B cell (primary cell): ENCODE results near the gene MBNL2. TPM values are rescaled to one million over a fixed set of nuclear protein-coding genes. Genes with fewer than 3 reads are reported as not detected.

Experiments used
- ATAC-seq: fragments of 200-7000 bp; cut with Tn5 transposase; one replicate; pipeline ENCODE4 v1.10.0; 2021; ENCODE audit warnings: low read depth, mild to moderate bottlenecking, moderate number of reproducible peaks, moderate library complexity
- CTCF ChIA-PET: fragments of 350-600 bp; sonication (Branson Sonifier 250); formaldehyde crosslinking; loops from one replicate; lab custom pipeline; 2021; ENCODE audit warnings: antibody characterized with exemption, inconsistent platforms; lab: Charles Lee
- POLR2A ChIA-PET: fragments of 350-600 bp; sonication (Branson Sonifier 250); formaldehyde crosslinking; loops from one replicate; lab custom pipeline; 2021; ENCODE audit warnings: antibody characterized with exemption; lab: Charles Lee
- DNase-seq: peaks from one replicate; pipeline ENCODE4 v3.0.0; 2013
- H2AFZ ChIP-seq: 2 replicates; pipeline ENCODE4 v1.6.1; 2012; ENCODE audit warnings: mild to moderate bottlenecking, low read depth, low read length; ENCODE audit not compliant: insufficient read depth, poor library complexity, severe bottlenecking
- H3K27ac ChIP-seq, 2 donors: 1 replicate in 1 of 2; 2 replicates in 1 of 2; pipeline ENCODE4 v1.5.1; 2012 to 2013; ENCODE audit warnings: low read length in 2 of 2, mild to moderate bottlenecking in 2 of 2, moderate library complexity in 1 of 2
- H3K27me3 ChIP-seq, 4 experiments: fragments of 200-600 bp in 1 of 4; sonication (generic) in 1 of 4; replicated peaks in 1 of 4; 1 replicate in 2 of 4; 2 replicates in 2 of 4; pipeline versions ENCODE4 v1.6.1 to v1.7.0; 2013 to 2016; ENCODE audit warnings: low read length in 3 of 4, mild to moderate bottlenecking in 2 of 4, mixed read lengths in 1 of 4, moderate library complexity in 1 of 4; ENCODE audit not compliant: insufficient read depth in 4 of 4, control insufficient read depth in 3 of 4; ENCODE audit errors: control extremely low read depth in 1 of 4
- H3K36me3 ChIP-seq, 2 experiments: replicated peaks in 1 of 2; 1 replicate in 1 of 2; 2 replicates in 1 of 2; pipeline versions ENCODE4 v1.6.1 to v1.7.1; 2013; ENCODE audit warnings: low read length in 1 of 2; ENCODE audit not compliant: insufficient read depth in 2 of 2, control insufficient read depth in 1 of 2; ENCODE audit errors: control extremely low read depth in 1 of 2, extremely low read depth in 1 of 2
- H3K4me1 ChIP-seq, 2 donors: fragments of 200-600 bp in 1 of 2; sonication (generic) in 1 of 2; 1 replicate in 1 of 2; 2 replicates in 1 of 2; pipeline versions ENCODE4 v1.5.1 to v1.6.1; 2013 to 2017; ENCODE audit warnings: low read length in 2 of 2; ENCODE audit not compliant: control insufficient read depth in 2 of 2, insufficient read depth in 2 of 2
- H3K4me2 ChIP-seq: replicated peaks from 2 replicates; pipeline ENCODE3; 2012; ENCODE audit warnings: mild to moderate bottlenecking, low read depth, low read length; ENCODE audit not compliant: poor library complexity, severe bottlenecking
- H3K4me3 ChIP-seq, 5 experiments: fragments of 200-600 bp in 1 of 5; sonication (generic) in 1 of 5; 1 replicate in 3 of 5; 2 replicates in 2 of 5; pipeline versions ENCODE4 v1.5.1 to v1.7.0; 2011 to 2016; ENCODE audit warnings: low read length in 4 of 5, mild to moderate bottlenecking in 4 of 5, low read depth in 2 of 5, control low read depth in 1 of 5, moderate library complexity in 1 of 5; ENCODE audit not compliant: insufficient read depth in 1 of 5; ENCODE audit errors: control extremely low read depth in 1 of 5, extremely low read depth in 1 of 5
- H3K79me2 ChIP-seq: fragments of 200-600 bp; sonication (generic); one replicate; pipeline ENCODE4 v1.6.0; 2016; ENCODE audit warnings: low read length; ENCODE audit not compliant: control insufficient read depth, insufficient read depth
- H3K9ac ChIP-seq: fragments of 200-600 bp; sonication (generic); 2 replicates; pipeline ENCODE4 v1.6.1; 2017; ENCODE audit warnings: mild to moderate bottlenecking, low read length, moderate library complexity
- H3K9me3 ChIP-seq, 3 donors: one replicate each; pipeline versions ENCODE4 v1.6.1 to v1.7.1; 2013; ENCODE audit warnings: low read length in 2 of 3; ENCODE audit not compliant: control insufficient read depth in 2 of 3, insufficient read depth in 1 of 3; ENCODE audit errors: control extremely low read depth in 1 of 3
- H4K20me1 ChIP-seq: 2 replicates; pipeline ENCODE4 v1.6.0; 2012; ENCODE audit warnings: mild to moderate bottlenecking, low read length; ENCODE audit not compliant: insufficient read depth, control insufficient read depth, poor library complexity, severe bottlenecking
- H3K27ac Mint-ChIP-seq: one replicate; pipeline ENCODE4 v1.8.0; 2021; ENCODE audit warnings: mixed read lengths
- H3K27me3 Mint-ChIP-seq: one replicate; pipeline ENCODE4 v1.8.0; 2021; ENCODE audit warnings: mixed read lengths
- H3K4me1 Mint-ChIP-seq: one replicate; pipeline ENCODE4 v1.8.0; 2021; ENCODE audit warnings: mixed read lengths
- H3K4me3 Mint-ChIP-seq: one replicate; pipeline ENCODE4 v1.8.0; 2021; ENCODE audit warnings: mixed read lengths
- H3K9me3 Mint-ChIP-seq: one replicate; pipeline ENCODE4 v1.8.0; 2022; ENCODE audit warnings: mixed read lengths; ENCODE audit not compliant: insufficient read depth
- CTCF ChIP-seq: fragments of 200-600 bp; IDR thresholded peaks from one replicate; pipeline ENCODE4 v1.8.0; 2022; ENCODE audit warnings: antibody characterized with exemption, mild to moderate bottlenecking
- EZH2 ChIP-seq: IDR thresholded peaks from 2 replicates; pipeline ENCODE4 v1.6.1; 2012; ENCODE audit warnings: borderline replicate concordance, low read depth, mild to moderate bottlenecking, moderate library complexity, low read length; ENCODE audit not compliant: insufficient read depth, poor library complexity, severe bottlenecking
- WGBS: methylation state at CpG from one replicate; pipeline ENCODE4 v1.1.5; 2013; ENCODE audit warnings: missing lambda C conversion rate; ENCODE audit not compliant: insufficient coverage; 5-methylcytosine and 5-hydroxymethylcytosine counted together
- intact Hi-C: fragments of 100-400 bp; cut with micrococcal nuclease; formaldehyde crosslinking; loops from one replicate; pipeline ENCODE4 v1.10.0; 2022
- polyA plus RNA-seq: library from polyadenylated mRNA; depleted of rRNA; stranded (reverse); fragments of >200 nt; gene quantifications from 2 replicates; pipeline ENCODE4 v1.2.3, GENCODE V29; 2012
- total RNA-seq, 2 donors: library from RNA; stranded (reverse); fragments of 120-200 nt in 1 of 2; gene quantifications; 1 replicate in 1 of 2; 2 replicates in 1 of 2; pipeline versions ENCODE4 v1.2.3 to v1.2.4, GENCODE V29; 2013 to 2022

The MBNL2 gene
- total and polyA plus RNA-seq, 2 donors (not counting 1 experiment from before 2014, with no cell fraction given): 6.9 to 50.1 TPM

DNA sequence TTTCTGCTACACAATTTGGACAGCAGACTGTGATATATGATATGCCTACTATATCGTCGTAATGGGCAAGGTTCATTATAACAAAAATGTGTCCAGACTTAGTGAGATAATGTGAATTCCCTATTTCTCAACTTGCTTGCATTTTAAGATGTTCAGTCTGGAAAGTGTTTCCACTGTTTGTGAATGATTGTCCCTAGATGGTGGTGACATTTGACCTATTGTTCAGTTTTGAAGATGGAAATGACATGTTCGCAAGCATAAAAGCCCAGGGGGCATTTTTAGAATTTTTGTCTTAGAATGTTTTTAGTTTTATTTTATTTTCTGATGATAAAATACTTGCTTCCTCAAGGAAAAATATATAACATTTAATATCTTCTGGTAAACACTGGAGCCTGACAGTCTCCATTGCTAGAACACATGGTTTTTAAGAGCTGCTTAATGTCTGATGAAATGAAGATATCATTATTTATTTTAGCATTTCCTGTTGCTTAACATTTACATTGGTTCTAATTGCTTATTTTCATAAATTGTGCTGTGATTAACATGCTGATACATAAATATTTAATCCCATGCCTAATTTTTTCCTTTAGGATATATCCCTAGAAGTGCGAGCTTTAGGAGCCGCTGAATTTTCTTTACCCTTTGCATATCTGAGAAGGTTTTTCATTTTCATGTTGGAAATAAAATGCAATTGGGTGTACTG is 27.1 kb downstream of the MBNL2 start:
- no peaks in the 10 kb centered on the region for H3K36me3 ChIP-seq
- H3K4me3 ChIP-seq: no peak overlapping the region
- ChIA-PET CTCF (no interaction called here), POLR2A (no interaction called here)
- intact Hi-C loops: no loop called here
- no peak overlapping the region for H3K4me2 ChIP-seq
- no peak overlapping the region for H3K4me3 Mint-ChIP-seq
- no peak for TF ChIP-seq EZH2
- no peak for TF ChIP-seq CTCF
- H2AFZ ChIP-seq: no peak overlapping the region
- no CpG with 5 or more reads among the region's 5 CpGs for WGBS
- no peak overlapping the region for H3K27ac ChIP-seq
- no peaks in the 10 kb centered on the region for H3K27me3 ChIP-seq
- peaks cover 55% of the 10 kb centered on the region for H3K79me2 ChIP-seq
- ATAC-seq: no peak
- no peak overlapping the region for H3K27ac Mint-ChIP-seq
- no peaks in the 10 kb centered on the region for H3K9me3 Mint-ChIP-seq
- H4K20me1 ChIP-seq: peaks cover 66% of the 10 kb centered on the region
- DNase-seq: no peak
- peaks cover 29% of the 10 kb centered on the region for H3K4me1 Mint-ChIP-seq
- no peaks in the 10 kb centered on the region for H3K27me3 Mint-ChIP-seq
- H3K9me3 ChIP-seq: no peaks in the 10 kb centered on the region
- H3K4me1 ChIP-seq: no peaks in the 10 kb centered on the region
- no peak overlapping the region for H3K9ac ChIP-seq

- H3K4me1 ChIP-seq: no peaks in the 10 kb centered on the region
- peaks cover 26% of the 10 kb centered on the region for H3K4me1 Mint-ChIP-seq
- no peak overlapping the region for H3K9ac ChIP-seq
- ChIA-PET POLR2A (no interaction called here), CTCF (no interaction called here)
- no peak overlapping the region for H3K27ac ChIP-seq
- no peak for DNase-seq
- no peaks in the 10 kb centered on the region for H3K27me3 Mint-ChIP-seq
- H3K27me3 ChIP-seq: no peaks in the 10 kb centered on the region
- no CpG with 5 or more reads among the region's 3 CpGs for WGBS
- H4K20me1 ChIP-seq: peaks cover 69% of the 10 kb centered on the region
- no peaks in the 10 kb centered on the region for H3K36me3 ChIP-seq
- no peak for ATAC-seq
- intact Hi-C loops: no loop called here
- no peak overlapping the region for H3K27ac Mint-ChIP-seq
- H2AFZ ChIP-seq: no peak overlapping the region
- H3K79me2 ChIP-seq: peaks cover 59% of the 10 kb centered on the region
- no peak for TF ChIP-seq EZH2
- TF ChIP-seq CTCF: no peak
- H3K4me2 ChIP-seq: no peak overlapping the region
- H3K9me3 ChIP-seq: no peaks in the 10 kb centered on the region
- H3K4me3 ChIP-seq: no peak overlapping the region
- no peak overlapping the region for H3K4me3 Mint-ChIP-seq
- no peaks in the 10 kb centered on the region for H3K9me3 Mint-ChIP-seq
Measured at GRCh38 chr13:97249796-97250495, 27.8 kb downstream of the MBNL2 start.
